IMR-90 (cell line): ENCODE data around the gene SLC6A12. TPM values are rescaled to one million over a fixed set of nuclear protein-coding genes. Genes with fewer than 3 reads are reported as not detected.

Experiments used
- ATAC-seq: fragments of 200-7000 bp; cut with Tn5 transposase; 2 replicates; pipeline ENCODE4 v1.9.1; 2020; ENCODE audit warnings: low read depth, mild to moderate bottlenecking, moderate library complexity
- BruUV-seq: library from RNA; stranded (reverse); fragments of 400-500 nt; replicated peaks from 2 replicates; lab custom pipeline; 2021; lab: Mats Ljungman, UMichigan
- CTCF ChIA-PET: fragments of 300-600 bp; formaldehyde crosslinking; extraction: SDS; loops from one replicate; lab custom pipeline; 2021; ENCODE audit warnings: antibody characterized with exemption; lab: Yijun Ruan, JAX
- POLR2A ChIA-PET: fragments of 300-600 bp; sonication (Branson Sonifier 250); formaldehyde crosslinking; loops from one replicate; lab custom pipeline; 2022; ENCODE audit warnings: antibody characterized with exemption; ENCODE audit not compliant: unreplicated experiment; lab: Charles Lee
- DNase-seq: peaks from one replicate; pipeline ENCODE4 v3.0.0; 2013
- H2AFZ ChIP-seq: replicated peaks from 2 replicates; pipeline ENCODE3; 2013; ENCODE audit warnings: low read length, mild to moderate bottlenecking; ENCODE audit not compliant: poor library complexity
- H2AK5ac ChIP-seq: 2 replicates; pipeline ENCODE4 v1.6.1; 2013; ENCODE audit warnings: low read depth, low read length, inconsistent platforms
- H2AK9ac ChIP-seq: replicated peaks from 2 replicates; pipeline ENCODE3; 2013; ENCODE audit warnings: mild to moderate bottlenecking, low read depth, low read length, moderate library complexity; ENCODE audit not compliant: poor library complexity
- H2BK120ac ChIP-seq: 2 replicates; pipeline ENCODE4 v1.6.1; 2013; ENCODE audit warnings: low read depth, low read length, inconsistent platforms
- H2BK15ac ChIP-seq: 3 replicates; pipeline ENCODE4 v1.6.1; 2013; ENCODE audit warnings: low read depth, low read length, inconsistent platforms
- H2BK20ac ChIP-seq: 2 replicates; pipeline ENCODE4 v1.6.1; 2013; ENCODE audit warnings: low read depth, mild to moderate bottlenecking, inconsistent platforms, low read length, moderate library complexity
- H2BK5ac ChIP-seq: 2 replicates; pipeline ENCODE4 v1.6.1; 2013; ENCODE audit warnings: mild to moderate bottlenecking, low read depth, low read length, inconsistent platforms; ENCODE audit not compliant: poor library complexity, severe bottlenecking
- H3K14ac ChIP-seq: replicated peaks from 2 replicates; pipeline ENCODE4 v1.6.1; 2013; ENCODE audit warnings: low read depth, low read length, inconsistent platforms
- H3K18ac ChIP-seq: 2 replicates; pipeline ENCODE4 v1.6.1; 2013; ENCODE audit warnings: low read depth, low read length, control low read depth
- H3K23ac ChIP-seq: 2 replicates; pipeline ENCODE4 v1.6.1; 2013; ENCODE audit warnings: low read depth, low read length, inconsistent platforms
- H3K27ac ChIP-seq: 2 replicates; pipeline ENCODE4 v1.5.1; 2013; ENCODE audit warnings: mild to moderate bottlenecking, control low read depth, low read length; ENCODE audit not compliant: insufficient read depth
- H3K27me3 ChIP-seq: 2 replicates; pipeline ENCODE4 v1.6.1; 2013; ENCODE audit warnings: low read length; ENCODE audit not compliant: control insufficient read depth, insufficient read depth
- H3K36me3 ChIP-seq: 2 replicates; pipeline ENCODE4 v1.6.1; 2013; ENCODE audit warnings: low read length, mixed read lengths; ENCODE audit not compliant: control insufficient read depth, insufficient read depth
- H3K4ac ChIP-seq: 2 replicates; pipeline ENCODE4 v1.6.1; 2013; ENCODE audit warnings: low read depth, low read length, inconsistent platforms
- H3K4me1 ChIP-seq: 2 replicates; pipeline ENCODE4 v1.6.1; 2013; ENCODE audit warnings: low read length, mixed read lengths; ENCODE audit not compliant: control insufficient read depth, insufficient read depth
- H3K4me2 ChIP-seq: 2 replicates; pipeline ENCODE4 v1.6.1; 2013; ENCODE audit warnings: low read depth, mild to moderate bottlenecking, control low read depth, low read length, moderate library complexity
- H3K4me3 ChIP-seq: 2 replicates; pipeline ENCODE4 v1.5.1; 2013; ENCODE audit warnings: low read depth, mild to moderate bottlenecking, control low read depth, low read length, moderate library complexity; ENCODE audit not compliant: insufficient read depth
- H3K56ac ChIP-seq: 2 replicates; pipeline ENCODE4 v1.6.1; 2013; ENCODE audit warnings: low read length, inconsistent platforms; ENCODE audit not compliant: insufficient read depth; ENCODE audit errors: extremely low read depth
- H3K79me1 ChIP-seq, 2 experiments: 2 replicates each; pipeline ENCODE4 v1.6.1; 2013; ENCODE audit warnings: low read length in 2 of 2, inconsistent platforms in 1 of 2, low read depth in 1 of 2
- H3K9ac ChIP-seq: 2 replicates; pipeline ENCODE4 v1.6.1; 2013; ENCODE audit warnings: low read depth, low read length, control low read depth
- H3K9me1 ChIP-seq: 2 replicates; pipeline ENCODE4 v1.6.1; 2013; ENCODE audit warnings: low read length, inconsistent platforms; ENCODE audit not compliant: insufficient read depth
- H3K9me3 ChIP-seq: 2 replicates; pipeline ENCODE4 v1.6.1; 2013; ENCODE audit warnings: low read length; ENCODE audit not compliant: control insufficient read depth, insufficient read depth
- H4K20me1 ChIP-seq: 2 replicates; pipeline ENCODE4 v1.6.1; 2013; ENCODE audit warnings: low read length, inconsistent platforms; ENCODE audit not compliant: insufficient read depth
- H4K5ac ChIP-seq: 2 replicates; pipeline ENCODE4 v1.6.1; 2013; ENCODE audit warnings: mild to moderate bottlenecking, low read depth, low read length, control low read depth
- H4K8ac ChIP-seq, 2 experiments: 2 replicates each; pipeline ENCODE4 v1.6.1; 2013; ENCODE audit warnings: low read depth in 2 of 2, low read length in 2 of 2, control low read depth in 1 of 2, inconsistent platforms in 1 of 2
- H4K91ac ChIP-seq: 2 replicates; pipeline ENCODE4 v1.6.1; 2013; ENCODE audit warnings: low read depth, low read length, inconsistent platforms; ENCODE audit not compliant: insufficient read depth
- BHLHE40 ChIP-seq: fragments of 150-350 bp; IDR thresholded peaks from 2 replicates; pipeline ENCODE4 v1.6.1; 2016; ENCODE audit warnings: mild to moderate bottlenecking, low read depth, low read length
- CEBPB ChIP-seq: IDR thresholded peaks from 2 replicates; pipeline ENCODE4 v1.6.1; 2012; ENCODE audit warnings: low read depth, low read length, improper control_type of control experiment
- CHD1 ChIP-seq: IDR thresholded peaks from 2 replicates; pipeline ENCODE4 v1.6.1; 2012; ENCODE audit warnings: low read depth, low read length, improper control_type of control experiment
- ELK1 ChIP-seq: fragments of 150-350 bp; IDR thresholded peaks from 2 replicates; pipeline ENCODE4 v1.6.1; 2016; ENCODE audit warnings: low read depth, mild to moderate bottlenecking, low read length, moderate library complexity, borderline replicate concordance
- FOS ChIP-seq: fragments of 150-350 bp; IDR thresholded peaks from 2 replicates; pipeline ENCODE4 v1.6.1; 2016; ENCODE audit warnings: low read depth, low read length
- MAFK ChIP-seq: IDR thresholded peaks from 2 replicates; pipeline ENCODE4 v1.6.1; 2012; ENCODE audit warnings: low read depth, low read length, improper control_type of control experiment
- MAZ ChIP-seq: IDR thresholded peaks from 2 replicates; pipeline ENCODE4 v1.6.1; 2012; ENCODE audit warnings: low read depth, mild to moderate bottlenecking, low read length, improper control_type of control experiment, moderate library complexity, borderline replicate concordance
- MXI1 ChIP-seq: IDR thresholded peaks from 2 replicates; pipeline ENCODE4 v1.6.1; 2012; ENCODE audit warnings: low read depth, mild to moderate bottlenecking, low read length, moderate library complexity, borderline replicate concordance
- NFE2L2 ChIP-seq: fragments of 150-350 bp; IDR thresholded peaks from 2 replicates; pipeline ENCODE4 v1.6.1; 2016; ENCODE audit warnings: low read depth, mild to moderate bottlenecking, low read length
- POLR2A ChIP-seq: IDR thresholded peaks from 2 replicates; pipeline ENCODE4 v1.6.1; 2012; ENCODE audit warnings: mild to moderate bottlenecking, low read depth, low read length
- RAD21 ChIP-seq: IDR thresholded peaks from 2 replicates; pipeline ENCODE4 v1.6.1; 2012; ENCODE audit warnings: low read length, improper control_type of control experiment
- RCOR1 ChIP-seq: IDR thresholded peaks from 2 replicates; pipeline ENCODE4 v1.6.1; 2012; ENCODE audit warnings: mild to moderate bottlenecking, low read length, improper control_type of control experiment; ENCODE audit not compliant: insufficient replicate concordance
- RFX5 ChIP-seq: IDR thresholded peaks from 2 replicates; pipeline ENCODE4 v1.8.0; 2012; ENCODE audit warnings: low read depth, mild to moderate bottlenecking, low read length, moderate library complexity
- SMC3 ChIP-seq: fragments of 150-350 bp; IDR thresholded peaks from 2 replicates; pipeline ENCODE4 v1.6.1; 2016; ENCODE audit warnings: low read depth, mild to moderate bottlenecking, antibody characterized with exemption, low read length, moderate library complexity
- USF2 ChIP-seq: fragments of 150-350 bp; IDR thresholded peaks from 2 replicates; pipeline ENCODE4 v1.6.1; 2017; ENCODE audit warnings: mild to moderate bottlenecking, antibody characterized with exemption, low read length, low read depth
- WGBS, 2 experiments: methylation state at CpG; one replicate each; pipeline versions ENCODE4 v1.1.5 to v1.1.7; 2013; ENCODE audit warnings: missing lambda C conversion rate in 2 of 2; ENCODE audit not compliant: insufficient read length in 1 of 2; ENCODE audit errors: extremely low coverage in 2 of 2; 5-methylcytosine and 5-hydroxymethylcytosine counted together
- dilution Hi-C: fragments of 300-500 bp; cut with HindIII; formaldehyde crosslinking; loops from one replicate; pipeline ENCODE4 v1.14.3; 2018; ENCODE audit warnings: low sequenced_read_pairs; ENCODE audit not compliant: unreplicated experiment
- in situ Hi-C: fragments of 300-500 bp; cut with MboI; formaldehyde crosslinking; loops from 3 replicates; pipeline ENCODE4 v1.14.3; 2019; ENCODE audit warnings: low sequenced_read_pairs, inconsistent platforms, mixed read lengths
- intact Hi-C: fragments of 100-400 bp; cut with micrococcal nuclease; formaldehyde crosslinking; loops from 2 replicates; pipeline ENCODE4 v1.10.0; 2022
- polyA plus RNA-seq, 3 experiments: library from polyadenylated mRNA; depleted of rRNA; stranded (reverse); fragments of >200 nt; gene quantifications; 2 replicates each; pipeline ENCODE4 v1.2.3, GENCODE V29; 2012; ENCODE audit warnings: low replicate concordance in 1 of 3
- total RNA-seq: library from RNA; depleted of rRNA; stranded (reverse); fragments of >200 nt; gene quantifications from 2 replicates; pipeline ENCODE4 v1.2.3, GENCODE V29; 2012
- TF ChIP-seq, protein P1 (sequence below): conservative IDR thresholded peaks from 2 replicates; pipeline ENCODE4 v1.5.1; 2012; ENCODE audit warnings: mild to moderate bottlenecking, low read depth, low read length, improper control_type of control experiment

SLC6A12 gene
- total and polyA plus RNA-seq, 2 of the 4 experiments (the other 2 are of a cell fraction) = not detected

GRCh38 chr12:211142-211465 lies 2.9 kb downstream of the SLC6A12 start:
- no peaks in the 10 kb centered on the region; the same call in 1 of the 2 replicates for H4K20me1 ChIP-seq
- no peak overlapping the region for H3K4ac ChIP-seq
- TF ChIP-seq CEBPB (no peak), FOS (no peak), RCOR1 (no peak), BHLHE40 (no peak), RFX5 (no peak), USF2 (no peak), MXI1 (no peak), NFE2L2 (no peak), SMC3 (no peak), MAZ (no peak), CHD1 (no peak), ELK1 (no peak), RAD21 (no peak), POLR2A (no peak), MAFK (no peak)
- TF ChIP-seq, protein P1, sequence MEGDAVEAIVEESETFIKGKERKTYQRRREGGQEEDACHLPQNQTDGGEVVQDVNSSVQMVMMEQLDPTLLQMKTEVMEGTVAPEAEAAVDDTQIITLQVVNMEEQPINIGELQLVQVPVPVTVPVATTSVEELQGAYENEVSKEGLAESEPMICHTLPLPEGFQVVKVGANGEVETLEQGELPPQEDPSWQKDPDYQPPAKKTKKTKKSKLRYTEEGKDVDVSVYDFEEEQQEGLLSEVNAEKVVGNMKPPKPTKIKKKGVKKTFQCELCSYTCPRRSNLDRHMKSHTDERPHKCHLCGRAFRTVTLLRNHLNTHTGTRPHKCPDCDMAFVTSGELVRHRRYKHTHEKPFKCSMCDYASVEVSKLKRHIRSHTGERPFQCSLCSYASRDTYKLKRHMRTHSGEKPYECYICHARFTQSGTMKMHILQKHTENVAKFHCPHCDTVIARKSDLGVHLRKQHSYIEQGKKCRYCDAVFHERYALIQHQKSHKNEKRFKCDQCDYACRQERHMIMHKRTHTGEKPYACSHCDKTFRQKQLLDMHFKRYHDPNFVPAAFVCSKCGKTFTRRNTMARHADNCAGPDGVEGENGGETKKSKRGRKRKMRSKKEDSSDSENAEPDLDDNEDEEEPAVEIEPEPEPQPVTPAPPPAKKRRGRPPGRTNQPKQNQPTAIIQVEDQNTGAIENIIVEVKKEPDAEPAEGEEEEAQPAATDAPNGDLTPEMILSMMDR = no peak
- H4K8ac ChIP-seq = no peak overlapping the region
- no peak overlapping the region for H2AK5ac ChIP-seq
- DNase-seq = no peak
- intact Hi-C loops = no loop called here
- H2BK5ac ChIP-seq = no peak overlapping the region
- no peak overlapping the region for H2AFZ ChIP-seq
- POLR2A ChIA-PET = no interaction called here
- no peak overlapping the region for H3K14ac ChIP-seq
- H3K56ac ChIP-seq = no peak overlapping the region
- peaks cover 79% of the 10 kb centered on the region for H3K27me3 ChIP-seq
- no peak overlapping the region for H3K9ac ChIP-seq
- ATAC-seq = no peak
- no peak overlapping the region for H4K5ac ChIP-seq
- H3K27ac ChIP-seq = no peak overlapping the region
- H2BK120ac ChIP-seq = no peak overlapping the region
- no peak overlapping the region for H3K18ac ChIP-seq
- CTCF ChIA-PET = no interaction called here
- H4K91ac ChIP-seq = no peak overlapping the region
- peaks cover 2% of the 10 kb centered on the region; the same call in 1 of the 2 replicates for H3K4me1 ChIP-seq
- WGBS, 2 experiments = no CpG with 5 or more reads among the region's 3 CpGs
- no peak overlapping the region for H3K4me2 ChIP-seq
- H3K9me3 ChIP-seq = no peaks in the 10 kb centered on the region
- H3K4me3 ChIP-seq = no peak overlapping the region
- dilution Hi-C loops = no loop called here
- BruUV-seq = no TSS peak
- no peak overlapping the region for H2AK9ac ChIP-seq
- no peak overlapping the region for H3K23ac ChIP-seq
- in situ Hi-C loops = no loop called here
- no peak overlapping the region for H2BK15ac ChIP-seq
- no peaks in the 10 kb centered on the region for H3K36me3 ChIP-seq
- H2BK20ac ChIP-seq = no peak overlapping the region
- no peaks in the 10 kb centered on the region for H3K79me1 ChIP-seq
- no peaks in the 10 kb centered on the region; the same call in 1 of the 2 replicates for H3K9me1 ChIP-seq
